ENCODE measurements around the gene REG3A.

Gene REG3A

DNA sequence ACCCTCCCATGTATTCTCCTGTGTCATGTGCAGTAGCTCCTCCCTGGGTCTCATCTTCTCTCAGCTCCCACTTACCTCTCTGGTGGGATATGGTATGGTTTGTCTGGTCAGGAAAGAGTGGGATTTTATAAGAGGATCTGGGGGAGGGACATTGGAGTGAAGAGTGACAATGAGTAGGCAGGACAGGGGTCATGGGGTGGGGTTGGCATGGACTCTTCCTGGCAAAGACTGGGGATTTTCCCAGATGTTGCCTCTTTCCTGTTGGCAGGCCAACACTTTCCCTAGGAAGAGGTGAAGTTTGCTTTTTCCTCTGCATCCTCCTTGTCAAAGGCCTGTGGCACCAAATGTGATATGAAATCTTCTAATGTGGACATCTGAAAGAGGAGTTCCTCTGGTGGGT lies at the start of gene REG3A:
Gene REG3A, minus strand, starts transcription at position 101 of the 400 bp plus-strand sequence. CDS start 348 bp downstream, outside the sequence.
- no peak for DNase-seq

DNA sequence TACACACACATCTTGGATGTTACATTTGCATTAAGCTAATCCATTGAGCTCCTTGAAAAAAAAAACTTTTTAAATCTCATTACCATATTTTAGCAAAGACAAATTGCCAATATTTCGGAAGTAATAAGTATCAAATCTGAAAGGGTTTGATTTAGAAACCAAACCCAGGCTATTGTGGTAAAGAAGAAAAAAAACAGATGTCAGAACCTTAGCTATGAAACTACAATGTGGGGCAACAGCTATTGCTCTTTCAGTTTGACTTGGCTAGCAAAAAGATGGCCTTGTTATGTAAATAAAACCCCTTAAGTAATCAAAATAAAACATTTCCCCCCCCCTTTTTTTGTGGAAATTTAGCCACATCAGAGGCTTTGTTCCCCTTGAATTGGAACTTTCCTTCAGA lies 41.2 kb upstream of the REG3A start:
- DNase-seq, result no peak

DNA sequence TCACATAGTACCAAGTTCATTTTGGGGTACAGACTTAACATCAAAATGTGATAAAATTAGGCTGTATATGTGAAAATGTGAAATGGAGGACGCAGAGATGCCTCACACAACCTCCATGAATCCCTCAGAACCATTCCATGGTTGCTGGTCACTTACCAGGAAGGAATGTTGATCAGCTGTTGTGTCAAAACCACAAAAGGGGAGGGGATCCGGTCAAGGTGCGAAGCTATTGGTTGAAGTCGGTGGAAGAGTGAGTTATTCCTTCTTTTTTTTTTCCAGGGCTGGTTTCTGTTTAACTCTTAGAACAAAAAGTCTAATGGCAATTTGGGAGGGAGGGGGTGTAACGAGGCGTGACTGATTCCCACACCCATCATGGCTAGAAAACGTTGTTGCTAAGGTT lies 32.3 kb upstream of the REG3A start:
- no peak for DNase-seq

DNA sequence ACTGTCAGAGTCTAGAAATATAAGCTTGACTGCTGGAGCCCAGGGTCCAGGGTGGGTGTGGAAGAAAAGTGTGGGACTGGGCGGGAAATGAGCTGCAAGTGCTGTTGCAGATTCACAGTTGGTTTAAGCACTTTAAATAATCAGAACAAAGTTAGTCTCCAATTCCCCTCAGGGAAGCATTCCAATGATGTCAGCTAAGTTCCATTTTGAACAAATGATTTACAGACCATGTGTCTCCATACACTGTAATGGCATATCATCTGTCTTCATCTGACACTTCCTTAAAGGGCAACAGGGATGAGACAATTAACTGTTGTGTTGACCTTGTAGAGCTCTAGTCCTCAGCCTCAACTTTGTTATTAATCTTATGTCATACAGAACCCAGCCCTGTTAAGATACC lies 31.5 kb upstream of the REG3A start:
- no peak for DNase-seq

DNA sequence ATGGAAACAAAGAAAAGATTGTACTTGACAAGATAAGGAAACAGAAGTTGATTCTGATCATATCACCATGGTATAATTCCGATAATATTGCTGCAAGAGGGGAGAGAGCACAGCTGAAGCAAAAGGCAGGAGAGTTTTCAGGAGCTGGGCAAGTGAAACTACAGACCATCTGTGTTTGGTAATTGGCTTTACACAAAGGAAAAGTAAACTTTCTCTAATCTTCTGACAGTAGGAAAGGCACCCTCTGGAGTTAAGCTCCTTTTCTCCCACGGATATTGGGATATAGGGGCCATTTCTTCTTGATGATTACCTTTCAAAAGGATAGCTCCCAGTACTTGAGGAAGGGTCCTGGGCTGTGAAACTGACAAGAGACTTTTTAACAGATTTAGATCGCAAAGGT lies 29.9 kb upstream of the REG3A start:
- no peak for DNase-seq

DNA sequence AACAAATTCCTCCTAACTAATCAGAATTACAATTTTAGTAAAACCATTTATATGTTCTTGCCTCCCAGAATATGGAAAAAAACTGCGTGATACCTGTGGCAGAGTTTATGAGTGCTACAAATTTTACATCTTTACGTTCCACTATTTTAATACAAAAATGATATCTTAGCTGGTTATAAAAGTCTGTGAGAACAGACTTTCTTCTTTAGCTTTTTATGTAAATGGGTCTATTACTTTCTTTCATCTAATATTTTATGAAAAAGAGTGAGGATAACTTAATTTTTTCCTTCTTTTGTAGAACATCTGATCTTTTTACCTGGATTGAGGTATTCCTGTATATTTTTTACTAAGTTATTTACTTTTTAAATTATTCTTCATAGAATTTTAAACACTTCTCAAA lies 22.1 kb upstream of the REG3A start:
- no peak for DNase-seq

DNA sequence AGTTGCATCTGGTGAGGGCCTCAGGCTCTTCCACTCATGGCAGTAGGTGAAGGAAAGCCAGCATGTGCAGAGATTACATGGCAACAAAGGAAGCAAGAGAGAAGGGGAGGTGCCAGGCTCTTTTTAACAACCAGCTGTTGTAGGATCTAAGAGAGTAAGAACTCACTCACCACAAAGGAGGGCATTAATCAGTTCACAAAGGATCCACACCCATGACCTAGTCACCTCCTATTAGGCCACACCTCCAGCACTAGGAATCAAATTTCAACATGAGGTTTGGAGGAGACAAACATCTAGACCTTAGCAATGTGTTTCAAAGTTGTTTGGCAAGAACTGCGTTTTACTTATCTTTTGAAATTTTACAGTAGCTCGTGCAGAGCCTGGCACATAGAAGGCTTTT lies 20.5 kb upstream of the REG3A start:
- no peak for DNase-seq

DNA sequence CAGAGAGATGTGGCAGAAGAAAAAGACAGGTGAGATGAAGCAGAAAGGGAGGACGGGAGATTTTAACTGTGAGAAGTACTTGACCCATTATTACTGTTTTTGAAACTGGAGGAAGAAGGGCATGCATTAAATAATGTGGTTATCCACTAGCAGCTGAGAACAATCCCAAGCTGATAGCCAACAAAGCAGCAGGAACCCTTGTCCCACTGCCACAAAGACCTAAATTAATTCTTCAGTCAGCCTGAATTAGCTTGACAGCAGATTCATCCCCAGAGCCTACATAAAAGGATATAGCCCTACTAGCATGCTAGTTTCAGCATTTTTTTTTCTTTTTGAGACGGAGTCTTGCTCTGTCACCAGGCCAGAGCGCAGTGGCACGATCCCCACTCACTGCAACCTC lies 19.5 kb upstream of the REG3A start:
- no peak for DNase-seq

DNA sequence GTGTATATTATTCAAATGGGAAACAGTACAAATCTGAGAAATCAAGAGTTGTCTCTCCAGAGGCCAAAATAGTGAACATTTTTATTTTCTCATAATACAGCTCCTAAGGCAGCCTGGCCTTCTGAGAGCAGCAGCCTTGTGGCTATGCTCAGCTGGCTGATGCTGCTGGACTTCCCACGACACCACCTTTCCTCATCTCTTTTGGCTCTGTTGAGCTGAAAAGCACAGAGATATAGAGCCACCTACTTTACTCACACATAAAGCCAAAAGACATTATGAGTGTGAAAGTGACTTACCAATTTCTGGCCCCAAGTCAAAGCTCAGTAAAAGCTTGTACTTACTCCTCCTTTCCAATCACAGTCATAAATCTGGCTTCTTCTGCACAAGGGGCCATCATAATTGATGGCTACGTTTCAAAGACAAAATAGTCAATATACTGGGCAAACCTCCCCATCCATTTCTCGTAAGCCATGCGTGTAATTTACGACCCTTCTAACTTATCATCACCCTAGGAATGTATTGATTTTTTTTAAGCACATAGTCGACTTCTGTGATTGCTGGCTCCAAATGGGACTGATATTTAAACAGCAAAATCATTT lies 18.6 kb upstream of the REG3A start:
- DNase-seq, result no peak

DNA sequence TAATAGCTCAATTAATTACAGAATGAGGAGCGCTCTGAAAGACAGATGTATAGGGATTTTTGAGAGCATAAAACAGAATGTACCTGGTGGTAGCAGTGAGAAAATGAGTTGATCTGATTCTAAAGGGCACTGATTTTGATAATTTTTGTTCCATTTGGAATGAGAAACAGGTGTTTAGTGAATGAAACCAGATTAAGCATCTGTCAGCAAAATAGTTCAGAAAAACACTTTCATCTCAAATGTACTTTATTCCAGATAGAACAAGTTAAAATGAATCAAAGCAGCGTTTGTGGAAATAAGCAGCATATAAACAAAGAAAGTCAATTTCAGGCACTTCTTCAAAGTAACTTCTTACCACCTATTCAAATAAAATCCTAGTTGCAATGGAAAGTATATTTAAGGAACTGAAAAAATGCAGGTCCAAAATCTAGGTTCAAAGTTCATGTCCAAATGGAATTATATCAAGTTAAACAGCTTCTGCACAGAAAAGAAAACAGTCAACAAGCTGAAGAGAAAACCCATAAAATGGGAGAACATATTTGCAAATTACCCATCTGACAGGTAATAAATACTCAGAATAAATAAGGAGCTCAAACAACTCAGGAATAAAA lies 11.9 kb upstream of the REG3A start:
- no peak for DNase-seq

DNA sequence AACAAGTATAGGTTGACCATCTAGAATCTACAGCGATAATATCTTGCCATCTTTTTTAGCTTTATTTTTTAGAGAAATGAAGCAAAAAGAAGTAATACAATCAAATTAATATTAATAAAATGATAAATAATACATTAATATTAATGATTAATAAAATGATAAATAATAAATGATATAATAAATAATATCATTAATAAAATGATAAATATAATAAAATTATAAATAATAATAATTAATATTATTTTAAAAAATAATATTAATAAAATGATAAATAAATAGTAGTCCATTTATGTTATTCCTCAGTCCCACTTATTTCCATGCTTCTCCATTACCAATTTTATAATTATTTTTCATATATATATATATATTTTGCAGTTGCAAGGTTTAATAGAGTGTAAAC lies 3.2 kb upstream of the REG3A start:
- no peak for DNase-seq

DNA sequence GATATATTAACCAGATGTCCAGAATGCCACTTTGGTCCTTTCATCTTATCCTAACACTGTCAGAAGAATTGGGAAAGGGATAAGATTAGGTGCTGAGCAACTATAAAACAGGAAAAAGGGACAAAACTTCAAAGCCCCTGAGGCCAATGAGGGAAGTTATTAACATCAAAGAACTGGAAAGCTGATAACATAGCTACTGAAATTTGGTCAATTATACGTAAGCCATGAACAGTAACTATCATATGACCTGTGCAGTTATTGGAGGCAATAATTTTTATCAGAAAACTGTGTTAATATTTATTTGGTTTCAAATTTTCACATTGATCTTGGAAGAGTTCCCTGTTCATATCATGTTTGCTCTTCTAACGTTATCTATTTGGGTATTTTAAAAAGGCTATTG lies 2.6 kb upstream of the REG3A start:
- no peak for DNase-seq

DNA sequence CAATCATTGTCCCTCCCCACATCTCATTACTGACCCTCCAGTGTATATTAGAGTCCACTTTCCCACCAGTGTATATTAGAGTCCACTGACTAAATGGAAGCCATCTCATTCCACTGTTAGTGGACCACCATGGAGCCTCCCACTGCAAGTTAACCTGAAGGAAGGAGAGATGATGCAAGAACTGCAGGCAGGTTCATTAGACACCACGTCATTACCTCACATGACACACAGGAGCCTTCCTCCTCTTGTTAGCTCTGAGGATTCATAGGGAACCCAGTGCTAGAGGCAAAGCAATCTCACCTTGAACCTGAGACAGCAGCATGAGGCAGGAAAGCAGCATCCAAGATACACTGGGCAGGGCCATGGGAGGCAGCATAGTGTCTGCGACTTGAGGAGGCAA lies 523 bp downstream of the REG3A start:
- DNase-seq, result no peak

DNA sequence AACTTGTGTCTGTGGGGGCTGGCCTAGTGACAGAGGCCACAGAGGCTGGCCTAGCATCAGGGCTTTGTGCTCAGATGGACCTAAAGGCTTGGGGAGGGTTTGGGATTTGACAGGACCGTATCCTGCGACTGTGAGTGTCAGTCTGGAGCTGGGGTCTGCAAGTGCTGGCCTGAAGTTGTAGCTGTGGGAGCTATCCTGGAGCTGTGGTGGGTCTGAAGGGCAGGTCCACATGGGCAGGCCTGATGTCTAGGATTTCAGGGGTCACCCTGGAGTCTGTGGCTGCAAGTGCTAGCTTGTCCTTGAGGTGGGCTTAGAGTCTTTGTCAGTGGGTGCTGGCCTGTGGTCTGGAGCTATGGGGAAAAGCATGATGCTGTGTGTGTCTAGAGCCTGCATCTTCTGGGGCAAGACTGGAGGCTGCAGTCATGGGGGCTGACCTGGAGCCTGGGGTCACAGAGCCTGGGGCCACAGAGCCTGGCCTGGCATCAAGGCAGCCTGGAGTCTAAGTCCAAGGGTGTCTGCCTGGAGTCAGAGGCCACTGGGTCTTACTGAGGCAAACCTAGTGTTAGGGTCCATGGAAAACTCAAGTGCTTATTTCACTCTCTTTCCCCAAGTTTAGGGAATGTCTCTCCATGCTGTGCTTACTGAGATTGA lies 3.6 kb downstream of the REG3A start:
- DNase-seq, result no peak

DNA sequence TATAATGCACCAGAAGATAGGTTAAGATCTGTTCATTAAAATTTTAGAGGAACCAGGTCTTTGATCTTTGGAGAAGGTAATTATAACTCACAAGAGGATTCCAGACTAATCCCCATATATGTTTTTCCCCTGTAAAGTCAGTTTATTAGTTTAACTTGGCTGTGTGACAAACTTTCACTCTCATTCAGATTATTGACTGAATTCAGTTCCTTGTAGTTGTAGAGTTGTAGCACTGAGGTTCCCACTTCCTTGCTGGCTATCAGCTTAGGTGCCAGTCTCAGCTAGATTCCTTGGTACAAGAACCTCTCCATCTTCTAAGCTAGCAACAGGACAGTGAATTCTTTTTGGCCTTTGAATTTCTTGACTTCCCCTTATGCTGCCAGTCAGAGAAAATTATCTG lies 20.1 kb downstream of the REG3A start:
- no peak for DNase-seq

DNA sequence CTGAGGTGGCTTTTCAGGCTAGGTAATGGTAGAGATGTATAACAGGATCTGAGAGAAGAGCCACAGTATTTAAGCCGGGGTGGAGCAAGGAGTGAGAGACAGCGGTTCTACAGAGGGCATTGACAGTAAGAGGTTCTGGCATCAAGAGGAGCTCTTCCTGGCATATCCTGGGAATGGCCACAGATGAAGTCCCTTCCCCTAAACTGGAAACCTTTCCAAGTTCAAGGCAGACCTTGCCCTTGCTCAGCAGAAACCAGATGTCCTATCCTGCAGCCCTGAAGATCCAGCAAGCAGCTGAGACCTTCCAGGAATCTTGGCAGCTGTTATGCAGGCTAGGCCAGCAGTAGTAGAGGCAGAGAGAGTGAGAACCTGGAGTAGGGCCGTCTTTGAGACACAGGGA lies 21.2 kb downstream of the REG3A start:
- DNase-seq, result no peak

DNA sequence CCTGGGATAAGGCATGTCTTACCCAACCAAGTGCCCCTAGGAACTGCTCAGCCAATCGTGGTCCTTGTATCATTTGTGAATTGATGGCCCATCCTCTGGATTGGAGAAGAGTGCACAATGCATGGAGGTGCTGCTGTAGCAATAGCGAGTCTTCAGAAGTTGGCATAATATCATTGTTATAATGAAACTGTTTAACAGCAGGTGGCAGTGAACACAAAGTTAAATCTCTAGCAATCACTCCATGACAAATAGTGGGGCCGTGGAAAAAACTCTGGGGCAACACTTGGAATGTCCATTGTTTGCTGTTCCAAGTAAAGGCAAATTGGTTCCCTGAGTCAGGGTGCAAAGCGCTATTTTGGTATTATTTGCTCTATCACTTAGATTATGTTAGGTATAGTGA lies 27.9 kb downstream of the REG3A start:
- DNase-seq, result no peak

DNA sequence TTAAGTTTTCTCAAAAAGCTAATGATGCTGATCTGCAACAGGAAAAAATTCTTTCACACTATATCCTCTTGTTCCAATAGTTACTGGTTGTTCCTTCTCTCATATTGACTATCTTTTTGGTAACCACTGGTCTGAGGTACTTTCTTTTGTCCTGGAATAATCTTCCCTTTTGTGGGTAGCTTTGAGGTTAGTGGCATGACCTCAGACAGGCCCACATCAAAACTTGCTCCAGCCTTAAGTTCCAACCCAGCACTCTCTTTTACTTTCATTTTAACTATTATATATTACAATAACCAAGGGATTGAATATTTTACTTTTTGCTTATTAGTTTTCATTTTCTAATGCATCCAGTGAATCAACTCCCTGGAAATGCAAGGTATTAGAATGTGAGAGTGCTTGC lies 29.7 kb downstream of the REG3A start:
- DNase-seq, result no peak

DNA sequence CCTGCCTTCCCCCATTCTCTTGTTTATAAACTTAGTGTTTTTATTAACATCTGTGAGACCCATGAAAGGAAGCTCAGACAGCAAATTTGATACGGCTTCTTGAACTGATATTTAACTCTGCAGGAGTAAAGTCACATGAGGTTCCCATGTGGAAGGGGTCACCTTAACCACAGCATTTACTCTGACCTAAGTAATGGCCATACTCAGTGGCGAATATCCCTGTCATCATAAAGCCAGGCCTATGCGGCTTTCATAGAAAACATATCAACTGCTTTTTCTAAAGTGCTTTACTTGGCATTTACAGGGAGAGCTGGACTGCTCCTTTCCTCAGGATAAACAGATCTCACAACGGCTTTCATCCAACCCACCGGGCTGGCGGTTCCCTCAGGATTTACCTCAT lies 30.3 kb downstream of the REG3A start:
- no peak for DNase-seq

DNA sequence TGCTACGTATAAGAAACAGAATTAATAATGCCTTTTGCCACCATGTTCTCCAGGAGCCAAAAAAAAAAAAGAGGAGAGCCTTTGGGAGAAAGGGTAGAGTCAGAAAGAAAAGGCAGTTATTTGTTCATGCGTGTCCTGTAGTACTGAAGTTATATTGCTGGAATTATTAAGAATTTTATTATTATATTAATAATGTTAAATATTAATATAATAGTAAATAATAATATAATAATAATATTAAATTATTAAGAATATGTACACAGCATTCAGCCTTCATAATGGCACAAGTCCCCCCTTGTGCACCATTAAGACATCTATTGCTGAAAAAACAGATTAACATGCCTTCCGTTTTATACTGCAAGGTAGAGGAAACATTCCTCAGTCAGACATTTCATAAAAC lies 31.1 kb downstream of the REG3A start:
- no peak for DNase-seq

DNA sequence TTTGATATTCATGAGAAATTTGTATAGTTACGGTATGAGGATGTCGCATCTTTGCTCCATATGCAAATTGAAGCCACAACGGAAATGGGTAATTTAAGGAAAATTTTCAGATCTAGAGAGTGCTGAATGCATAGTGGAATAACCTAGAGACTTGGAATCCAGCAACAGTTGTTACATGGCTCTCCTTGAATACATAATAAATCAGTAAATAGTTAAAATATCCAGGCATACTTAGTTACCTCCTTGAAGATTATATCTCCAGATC lies 33.9 kb downstream of the REG3A start:
- DNase-seq, result no peak

DNA sequence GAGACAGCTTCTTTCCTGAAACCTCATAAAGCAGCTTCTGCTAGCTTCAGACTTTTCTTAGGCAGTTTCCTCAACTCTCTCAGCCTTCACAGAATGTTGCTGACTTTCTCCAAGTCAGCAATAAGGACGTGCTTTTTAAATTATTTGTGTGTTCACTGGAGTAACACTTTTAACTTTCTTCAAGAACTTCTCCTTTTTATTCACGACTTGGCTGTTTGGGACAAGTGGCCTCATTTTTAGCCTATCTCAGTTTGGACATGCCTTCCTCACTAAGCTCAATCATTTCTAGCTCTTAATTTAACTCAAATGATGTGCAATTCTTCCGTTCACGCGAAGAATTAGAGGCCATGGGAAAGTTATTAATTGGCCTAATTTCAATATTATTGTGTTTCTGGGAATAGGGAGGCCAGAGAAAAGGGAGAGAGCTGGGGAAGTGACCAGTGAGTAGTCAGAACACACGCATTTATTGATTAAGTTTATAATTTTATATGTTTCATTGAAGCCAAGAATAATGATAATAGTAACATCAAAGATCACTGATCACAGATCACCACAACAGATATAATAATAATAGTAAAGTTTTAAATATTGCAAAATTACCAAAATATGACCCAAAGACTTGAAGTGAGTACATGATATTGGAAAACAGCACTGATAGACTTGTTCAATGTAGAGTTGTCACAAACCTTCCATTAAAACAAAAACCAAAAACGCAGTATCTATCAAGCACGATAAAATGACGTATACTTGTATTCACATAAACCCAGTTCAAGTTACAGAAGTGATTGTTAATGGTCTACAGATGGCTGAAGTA lies 34.4 kb downstream of the REG3A start:
- DNase-seq, result no peak

DNA sequence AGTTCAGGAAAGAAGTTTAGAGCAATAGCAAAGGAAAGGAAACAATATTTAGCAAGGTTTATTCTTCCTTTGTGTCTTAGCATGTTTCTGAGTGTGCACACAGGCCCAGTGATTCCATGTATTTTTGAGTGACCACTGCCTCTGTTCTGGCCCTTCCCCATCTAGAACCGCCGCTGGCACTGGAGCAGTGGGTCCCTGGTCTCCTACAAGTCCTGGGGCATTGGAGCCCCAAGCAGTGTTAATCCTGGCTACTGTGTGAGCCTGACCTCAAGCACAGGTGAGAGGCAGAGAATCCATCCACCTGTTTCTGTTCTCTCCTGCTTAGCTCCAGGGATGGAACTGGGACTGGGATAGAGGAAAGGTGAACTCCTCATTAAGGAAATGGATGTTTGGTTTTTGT lies 36.9 kb downstream of the REG3A start:
- no peak for DNase-seq

DNA sequence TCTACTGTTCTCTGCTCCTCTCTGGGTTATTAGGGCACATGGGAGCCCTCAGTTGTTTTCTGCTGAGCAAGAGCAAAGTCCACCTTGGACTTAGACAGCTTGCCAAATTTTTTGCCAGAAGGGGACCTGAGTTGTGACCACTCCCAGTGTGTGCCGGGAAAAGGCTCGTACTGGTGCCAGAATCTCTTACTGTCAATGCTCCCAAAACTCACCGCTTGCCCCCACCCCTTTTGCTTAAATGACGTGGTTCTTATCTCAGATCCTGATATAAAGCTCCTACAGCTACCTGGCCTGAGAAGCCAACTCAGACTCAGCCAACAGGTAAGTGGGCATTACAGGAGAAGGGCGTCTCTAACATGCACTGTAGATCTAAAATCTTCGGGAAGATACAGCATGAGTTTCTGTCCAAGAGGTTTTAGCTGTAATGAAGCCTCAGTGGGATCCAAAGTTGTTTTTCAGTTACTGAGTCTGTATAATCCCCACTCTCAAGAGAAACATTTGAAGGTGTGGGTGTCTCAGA lies 39.3 kb downstream of the REG3A start, which contains the start of gene REG1A:
Gene REG1A, plus strand, starts transcription at position 295 of the 520 bp plus-strand sequence. CDS start 374 bp downstream, outside the sequence.
- no peak for DNase-seq
